ENCODE results near the gene ANKRD34A.

ANKRD34A gene

DNA sequence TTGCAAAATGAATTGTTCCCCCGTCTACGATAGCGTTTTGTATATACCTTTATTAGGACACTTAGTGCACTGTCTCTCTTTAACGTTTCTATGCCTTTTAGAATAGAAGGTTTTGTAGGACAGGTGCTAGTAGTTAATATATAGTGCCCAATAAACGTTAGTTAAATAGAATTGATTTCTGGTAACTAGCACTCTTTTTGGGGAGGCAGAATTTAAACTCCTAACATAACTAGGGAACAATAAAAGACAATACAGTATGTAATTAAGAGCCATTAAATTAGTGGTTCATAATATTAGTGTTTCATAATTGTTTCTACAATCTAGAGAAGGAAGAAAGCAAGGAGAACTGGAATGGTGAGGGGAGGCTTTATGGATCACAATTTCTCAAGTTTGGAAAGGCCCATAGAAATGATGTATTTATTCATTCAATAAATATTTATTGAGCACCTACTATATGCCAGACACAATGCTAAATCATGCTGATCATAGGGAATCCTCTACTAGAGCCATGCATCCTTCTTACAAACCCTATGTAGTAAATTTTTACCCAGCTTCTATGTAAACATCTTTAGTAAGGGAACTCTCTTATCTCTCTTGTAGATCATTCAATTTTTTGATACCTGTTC, 857 bp upstream of the ANKRD34A start:
- no peak for DNase-seq

DNA sequence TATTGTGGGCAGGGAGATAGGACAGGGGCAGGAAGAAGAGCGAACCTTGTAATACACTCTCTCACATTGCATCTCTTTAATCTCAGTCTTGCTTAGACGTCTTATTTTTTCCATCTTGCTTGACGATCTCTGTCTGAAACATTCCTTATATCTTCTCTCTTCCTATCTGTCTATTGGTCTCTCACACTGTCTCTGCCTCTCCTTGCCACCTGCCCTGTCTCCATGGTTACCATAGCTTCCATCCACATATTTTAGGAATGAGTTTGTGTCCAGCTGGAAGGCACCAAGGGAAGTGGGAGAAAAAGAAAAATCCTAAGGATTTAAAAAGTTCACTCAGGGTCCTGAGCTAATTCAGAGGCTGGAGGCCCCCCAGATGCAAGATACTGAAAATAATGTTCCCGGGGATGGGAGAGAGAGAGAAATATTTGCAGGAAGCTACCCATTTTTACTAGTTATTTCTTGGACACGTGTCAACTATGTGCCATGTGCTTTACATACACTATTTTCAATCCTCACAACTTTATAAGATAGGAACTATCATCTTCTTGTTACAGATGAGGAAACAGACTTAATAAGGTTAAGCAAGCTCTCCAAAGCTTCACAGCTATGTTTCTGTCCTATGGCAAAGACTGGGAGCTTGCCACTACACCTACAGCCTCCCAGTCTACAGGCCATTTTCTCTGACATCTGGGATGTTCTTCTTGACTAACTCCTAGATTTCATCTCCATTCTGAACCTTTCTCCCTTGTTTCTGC, 933 bp downstream of the ANKRD34A start:
- no peak for DNase-seq

DNA sequence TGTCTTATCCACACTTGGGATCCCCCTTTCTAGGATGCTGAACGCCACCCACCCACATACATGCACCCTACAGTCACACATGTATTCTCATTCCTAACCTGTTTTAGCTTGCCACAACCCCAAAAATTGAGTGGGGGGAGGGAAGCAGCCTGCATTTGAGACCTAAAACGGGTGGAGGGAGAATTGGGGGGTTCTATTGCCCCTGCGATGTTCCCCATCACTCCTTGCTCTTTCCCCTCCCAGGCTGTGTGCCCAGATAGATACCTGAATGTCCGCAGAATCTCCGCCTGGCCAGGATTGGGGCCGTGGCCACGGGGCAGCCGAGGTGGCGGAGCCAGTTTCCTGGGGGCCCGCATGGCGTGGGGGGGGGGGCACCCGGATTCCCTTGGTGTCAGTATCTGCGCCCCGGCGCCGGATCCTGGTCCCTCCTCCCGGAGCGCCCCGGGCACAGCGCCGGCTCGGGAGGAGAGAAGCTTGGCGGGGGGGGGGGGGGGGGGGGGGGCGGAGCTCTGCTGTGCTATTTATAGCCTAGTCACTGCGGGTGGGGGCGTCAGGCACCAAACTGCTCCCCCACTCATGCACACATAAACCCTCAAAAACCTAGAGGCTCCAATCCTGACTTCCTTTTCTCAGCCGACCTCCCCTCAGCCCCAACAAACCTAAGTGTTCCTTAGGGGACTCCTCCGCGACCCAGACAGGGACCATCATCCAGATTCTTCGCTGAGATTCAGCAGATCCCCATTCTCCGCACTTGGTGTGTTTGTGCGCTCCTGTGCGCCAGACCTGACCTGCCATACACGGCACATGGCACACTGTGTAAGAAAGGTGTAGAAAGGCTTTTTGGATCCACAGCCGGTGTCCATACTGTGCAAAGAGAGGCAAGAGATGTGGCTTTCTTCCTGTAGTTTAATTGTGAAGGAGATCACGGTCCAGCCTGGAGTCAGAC, 1.9 kb downstream of the ANKRD34A start:
- peak; percentile 78 for DNase-seq

DNA sequence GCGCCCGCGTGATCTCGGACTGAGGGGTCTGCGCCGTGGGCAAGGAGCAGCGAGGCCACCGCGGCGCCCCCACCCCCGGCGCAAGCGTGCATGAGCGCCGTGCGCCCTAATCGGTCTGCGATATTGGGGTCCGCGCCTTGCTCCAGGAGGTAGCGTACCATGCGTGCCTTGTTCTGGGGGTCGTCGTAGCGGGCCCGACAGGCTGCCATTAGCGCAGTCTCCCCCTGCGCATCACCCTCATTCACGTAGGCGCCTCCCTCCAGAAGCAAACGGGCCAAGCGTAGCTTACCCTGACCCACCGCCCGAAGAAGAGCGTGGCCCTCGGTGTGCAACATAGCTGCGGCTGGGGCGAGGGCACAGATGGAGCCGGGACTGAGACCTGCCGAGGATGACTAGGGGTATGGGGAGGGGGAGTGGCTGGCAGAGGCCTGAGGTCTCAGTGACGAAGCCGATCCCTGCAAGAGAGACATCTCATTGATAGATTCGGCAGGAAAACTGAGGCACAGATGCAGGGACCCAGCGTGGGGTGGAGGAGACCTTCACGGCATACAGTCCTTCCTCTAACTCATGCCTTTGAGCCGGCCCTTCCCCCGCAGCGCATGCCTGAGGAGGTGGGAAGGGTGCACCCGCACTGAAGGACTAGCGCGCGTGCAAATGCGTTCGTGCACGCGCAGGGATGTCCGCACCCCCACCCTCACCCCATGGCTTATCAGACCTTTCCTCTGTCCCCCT, 2.8 kb downstream of the ANKRD34A start:
- DNase-seq = peak; percentile 65

DNA sequence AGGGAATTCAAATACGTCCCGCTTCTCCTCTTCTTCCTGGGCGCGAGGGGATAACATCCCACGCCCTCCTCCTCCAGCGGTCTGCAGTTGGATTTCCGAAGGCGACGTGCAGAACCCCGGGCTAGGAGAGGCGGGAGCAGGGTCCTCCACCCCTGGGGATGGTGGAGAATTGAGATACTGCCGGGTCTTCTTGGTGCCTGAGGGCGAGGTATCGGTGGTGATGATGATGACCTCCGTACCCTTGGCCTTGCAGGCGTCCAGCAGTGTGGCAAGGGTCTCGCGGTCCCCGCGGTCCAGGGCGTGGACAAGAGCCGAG, 3.3 kb downstream of the ANKRD34A start:
- DNase-seq = no peak

DNA sequence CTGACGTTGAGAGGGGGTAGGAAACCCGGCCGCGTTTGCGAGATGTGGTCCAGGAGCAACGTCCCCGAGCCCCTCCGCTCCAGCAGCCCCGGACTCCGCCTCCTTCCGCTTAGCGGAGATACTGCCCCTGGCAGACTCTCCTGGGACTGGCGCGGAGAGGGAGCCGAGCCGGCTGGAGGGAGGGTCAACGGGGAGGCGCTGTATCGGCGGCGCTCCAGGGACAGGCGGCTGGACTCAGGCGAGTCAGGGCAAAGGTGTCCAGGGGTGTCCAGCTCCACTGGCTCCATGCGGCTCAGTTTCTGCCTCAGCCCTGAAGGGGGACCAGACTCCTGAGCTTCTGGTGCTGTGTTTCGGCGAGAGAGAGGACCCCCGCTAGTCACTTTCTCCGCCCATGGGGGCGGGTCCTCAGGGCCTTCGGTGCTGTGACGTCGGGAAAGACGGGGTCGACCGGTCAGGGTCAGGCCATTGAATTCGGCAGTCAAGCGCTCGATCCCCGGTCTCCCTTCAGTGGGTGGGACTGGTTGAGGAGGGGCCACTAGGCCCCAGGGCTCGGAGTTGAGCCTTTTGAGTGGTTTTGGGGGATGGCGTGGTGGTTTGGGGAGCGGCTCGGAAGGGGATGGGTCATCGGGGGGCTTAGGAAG, 3.8 kb downstream of the ANKRD34A start:
- DNase-seq = peak; percentile 87

DNA sequence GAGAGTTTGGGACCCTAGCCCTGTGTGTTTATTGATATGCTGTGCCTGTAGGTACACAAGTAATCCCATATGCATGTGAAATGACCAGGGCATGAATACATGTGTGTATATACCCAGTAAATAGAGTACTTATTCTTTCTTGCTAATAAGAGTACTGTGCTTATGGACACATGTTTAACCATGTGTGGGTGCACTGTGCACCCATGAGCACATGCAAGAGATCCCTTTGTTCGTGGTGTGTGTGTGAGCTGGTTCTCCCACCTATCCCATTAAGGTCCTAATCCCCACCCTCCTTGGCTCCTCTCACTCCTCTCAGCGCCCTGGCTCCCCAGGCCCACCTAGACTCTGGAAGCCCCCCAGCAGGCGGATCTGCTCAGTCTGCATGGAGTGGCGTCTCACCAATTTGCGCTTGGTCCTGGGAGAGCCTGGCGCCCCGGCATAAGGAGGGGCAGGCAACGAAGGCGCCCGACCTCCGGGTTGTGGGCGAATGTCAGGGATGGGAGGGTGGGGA, 4.4 kb downstream of the ANKRD34A start:
- no peak for DNase-seq

DNA sequence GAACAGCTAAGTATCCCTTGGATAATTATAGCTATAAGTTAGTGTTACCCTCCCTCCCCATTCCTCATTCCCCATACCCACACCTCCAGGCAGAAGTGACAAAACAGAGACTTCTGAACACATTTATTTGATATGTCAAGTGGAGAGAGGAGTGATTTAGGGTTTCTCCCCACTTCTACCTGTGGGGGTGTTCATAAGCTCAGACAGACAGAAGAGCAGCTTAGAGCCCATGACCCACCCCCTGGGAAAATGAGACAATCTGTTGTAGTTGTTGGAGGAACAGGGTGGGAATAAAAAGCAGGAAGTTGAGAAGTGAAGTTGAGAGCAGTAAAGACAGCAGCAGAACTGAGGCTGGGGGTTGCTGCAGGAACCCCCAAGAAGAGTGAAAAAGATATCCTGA, 5.0 kb downstream of the ANKRD34A start:
- DNase-seq = no peak

DNA sequence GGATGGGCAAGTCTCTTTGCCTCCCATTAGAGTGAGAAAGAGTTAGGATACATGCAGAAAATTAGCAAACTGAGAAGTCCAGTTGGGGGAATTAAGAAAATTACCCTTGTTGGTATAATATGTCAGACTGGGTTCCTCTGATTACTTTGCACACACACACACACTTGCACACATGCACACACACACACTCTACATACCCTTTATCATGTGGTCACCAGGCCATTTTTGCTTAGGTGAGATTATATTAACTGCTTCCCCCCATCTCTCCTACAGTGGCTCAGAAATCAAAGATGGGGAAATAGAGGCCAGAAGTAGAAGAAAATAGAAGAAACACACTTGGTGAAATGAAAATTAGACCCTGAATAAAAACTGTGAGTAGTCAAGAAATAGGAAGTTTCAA, 5.6 kb downstream of the ANKRD34A start:
- DNase-seq = no peak

DNA sequence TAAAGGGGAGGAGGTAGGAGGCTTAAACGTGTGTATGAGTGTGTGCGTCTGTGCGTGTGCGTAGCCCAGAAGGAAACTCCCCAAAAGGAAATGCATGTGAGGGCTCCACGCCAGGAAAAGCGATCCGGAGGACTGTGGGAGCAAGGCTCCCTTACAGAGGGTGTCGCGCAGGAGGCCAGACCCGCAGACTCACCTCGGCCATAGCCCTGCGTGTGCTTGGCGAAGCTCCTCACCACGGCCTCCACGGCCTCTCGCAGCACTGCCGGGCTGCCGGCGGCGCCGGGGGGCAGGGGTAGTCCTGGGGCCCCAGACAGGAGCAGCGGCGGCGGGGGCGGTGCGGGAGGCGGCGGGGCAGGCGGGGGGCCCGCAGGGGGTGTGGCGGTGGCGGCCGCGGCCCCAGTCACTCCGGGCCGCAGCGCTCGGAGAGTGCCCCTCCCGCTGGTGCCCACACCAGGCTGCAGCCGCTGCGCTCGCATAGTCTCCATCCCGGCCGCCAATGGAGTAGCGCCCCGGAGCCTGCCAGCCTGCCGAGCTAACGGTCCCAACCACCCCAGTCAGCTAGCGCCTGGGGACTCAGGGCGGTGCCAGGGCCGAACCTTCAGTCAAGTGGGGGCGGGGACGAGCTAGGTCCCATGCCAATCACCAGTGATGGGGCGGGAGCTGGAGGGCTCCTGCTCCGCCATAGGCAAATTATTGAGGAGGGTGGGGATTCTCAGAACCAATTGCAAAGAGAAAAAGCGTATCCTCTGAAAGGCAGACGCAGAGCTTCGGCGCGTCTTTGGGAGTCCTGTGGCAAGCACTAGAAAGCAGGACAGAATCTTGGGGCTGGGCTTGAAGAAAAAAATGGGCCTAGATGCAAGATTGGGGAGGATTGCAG, 6.7 kb downstream of the ANKRD34A start, which contains the start of gene LIX1L:
Gene LIX1L, minus strand, starts transcription at position 575 of the 877 bp plus-strand sequence. Its CDS starts 90 bp downstream, at position 485.
- DNase-seq = peak; percentile 97

DNA sequence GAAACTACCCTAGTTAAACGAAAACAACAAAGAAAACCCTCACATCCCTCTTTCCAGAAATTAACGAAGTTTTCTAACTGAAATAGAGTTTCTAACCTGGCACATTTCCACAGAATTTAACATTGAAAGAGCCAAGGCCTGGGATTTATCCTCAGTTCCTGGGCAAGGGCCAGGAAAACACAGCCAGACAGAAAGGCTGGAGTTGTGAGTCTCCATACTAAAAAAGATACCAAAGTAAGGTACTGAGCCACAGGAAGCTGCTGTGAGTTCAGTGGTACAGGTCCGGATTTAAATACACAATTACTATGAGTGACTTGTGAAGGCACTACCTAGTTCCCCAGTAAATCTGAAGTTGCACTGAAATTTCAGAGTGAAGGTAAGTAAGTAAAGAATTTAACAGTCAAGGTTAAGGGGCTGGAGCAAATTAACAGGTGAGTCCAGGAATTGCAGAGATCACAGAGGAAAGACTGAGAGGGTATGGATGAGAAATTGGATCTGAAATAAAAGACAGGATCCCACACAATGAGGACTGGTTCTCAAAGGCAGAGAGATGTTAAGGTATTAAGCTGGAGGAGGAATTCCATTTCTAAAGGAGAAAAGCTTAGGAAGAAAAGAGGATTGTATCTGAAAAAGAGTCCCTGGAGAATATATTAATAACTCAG, 7.5 kb downstream of the ANKRD34A start:
- DNase-seq = no peak

DNA sequence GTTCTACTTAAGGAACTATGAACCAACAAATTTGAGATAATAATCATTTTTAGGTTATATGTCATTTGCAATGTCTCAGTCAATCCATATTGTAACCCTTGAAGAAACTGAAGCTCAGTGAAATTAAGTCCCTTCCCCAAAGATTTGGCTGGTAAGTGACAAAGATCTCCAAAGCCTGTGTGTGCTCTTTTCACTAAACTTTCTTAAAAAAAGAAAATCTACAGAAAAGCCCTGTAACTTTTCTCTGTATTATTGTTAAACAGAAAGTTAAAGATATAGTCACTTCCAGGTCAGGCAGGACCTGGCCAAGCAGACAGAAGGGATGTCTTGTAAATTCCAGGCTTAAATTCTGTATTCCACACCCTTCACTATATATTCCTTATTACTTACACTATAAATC, 8.0 kb downstream of the ANKRD34A start:
- DNase-seq = no peak

DNA sequence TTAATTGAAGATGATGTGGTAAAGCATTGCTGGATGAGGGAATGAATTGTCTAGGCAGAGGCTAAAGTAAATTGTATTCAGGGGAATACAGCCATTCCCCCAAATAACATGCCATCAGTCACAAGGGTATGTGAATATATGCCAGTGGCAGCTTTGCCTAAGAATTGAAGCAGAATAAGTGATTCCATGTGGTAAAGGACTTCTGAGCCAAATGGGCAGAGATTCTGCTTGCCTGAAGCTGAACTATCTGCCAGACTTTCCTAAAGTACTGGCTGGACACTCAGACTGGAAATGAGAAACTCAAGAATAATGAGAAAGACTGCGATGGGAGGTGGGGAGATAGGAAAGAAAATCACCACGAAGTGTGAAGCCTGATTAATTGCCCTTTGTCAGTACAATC, 8.9 kb downstream of the ANKRD34A start:
- no peak for DNase-seq

DNA sequence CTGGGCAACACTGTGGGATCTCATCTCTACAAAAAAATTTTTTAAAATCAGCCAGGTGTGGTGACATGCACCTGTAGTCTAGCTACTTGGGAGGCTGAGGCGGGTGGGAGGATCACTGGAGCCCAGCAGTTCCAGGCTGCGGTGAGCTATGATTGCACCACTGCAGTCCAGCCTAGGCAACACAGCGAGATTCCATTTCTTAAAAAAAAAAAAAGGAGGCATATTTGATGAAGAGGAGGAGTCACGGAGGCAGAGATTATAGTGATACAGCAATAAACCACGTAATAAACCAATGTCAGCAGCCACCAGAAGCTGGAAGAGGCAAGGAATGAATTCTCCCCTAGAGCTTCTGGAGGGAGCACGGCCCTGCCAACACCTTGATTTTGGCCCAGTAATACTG, 10.5 kb downstream of the ANKRD34A start:
- DNase-seq = no peak

DNA sequence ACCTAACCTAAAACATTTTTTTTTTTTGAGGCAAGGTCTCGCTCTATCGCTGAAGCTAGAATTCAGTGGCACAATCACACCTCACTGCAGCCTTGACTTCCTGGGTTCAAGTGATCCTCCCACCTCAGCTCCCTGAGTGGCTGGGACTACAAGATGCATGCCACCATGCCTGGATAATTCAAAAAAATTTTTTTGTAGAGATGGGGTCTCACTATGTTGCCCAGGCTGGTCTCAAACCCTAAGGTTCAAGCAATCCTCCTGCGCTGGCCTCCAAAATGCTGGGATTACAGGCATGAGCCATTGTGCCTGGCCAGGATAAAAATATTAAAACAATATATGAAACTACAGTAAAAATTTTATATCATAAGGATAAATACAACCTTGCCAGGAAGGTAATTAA, 11.5 kb downstream of the ANKRD34A start:
- no peak for DNase-seq

DNA sequence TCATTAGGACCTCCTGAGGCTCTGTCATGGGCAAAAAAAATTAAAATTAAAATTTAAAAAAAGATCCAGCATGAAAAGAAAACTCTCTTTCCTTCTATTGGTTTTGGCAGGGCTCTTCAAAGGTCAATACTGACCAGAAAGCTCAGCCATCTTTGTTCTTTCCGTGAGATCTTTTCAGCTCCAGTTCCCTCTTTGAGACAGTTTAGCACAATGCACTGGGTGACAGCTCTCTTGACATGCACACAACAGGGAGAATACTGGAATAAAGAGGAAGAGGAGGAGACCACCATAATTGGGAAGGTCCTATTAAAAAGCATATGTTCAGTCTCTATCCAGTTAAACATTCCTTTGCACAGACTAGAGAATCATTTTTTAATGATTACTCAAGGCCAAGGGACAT, 12.8 kb downstream of the ANKRD34A start:
- no peak for DNase-seq

DNA sequence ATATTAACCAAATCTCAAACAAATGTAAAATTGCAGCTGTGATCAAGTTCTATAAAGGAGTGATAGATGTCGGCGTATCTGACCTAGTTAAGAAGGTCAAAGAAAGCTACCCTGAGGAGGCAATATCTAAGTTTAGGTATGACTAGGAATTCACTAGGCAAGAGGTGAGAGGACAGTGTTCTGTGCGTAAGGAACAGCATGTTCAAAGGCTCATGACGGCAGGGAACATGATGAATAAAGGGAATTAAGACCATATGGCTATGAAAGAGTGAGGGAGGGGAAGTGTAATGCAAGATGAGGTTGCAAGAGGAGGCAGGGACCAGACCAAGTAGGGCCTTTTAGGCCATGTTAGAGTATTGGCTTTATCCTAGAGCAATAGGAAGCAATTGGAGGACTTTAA, 15.2 kb downstream of the ANKRD34A start:
- DNase-seq = no peak

DNA sequence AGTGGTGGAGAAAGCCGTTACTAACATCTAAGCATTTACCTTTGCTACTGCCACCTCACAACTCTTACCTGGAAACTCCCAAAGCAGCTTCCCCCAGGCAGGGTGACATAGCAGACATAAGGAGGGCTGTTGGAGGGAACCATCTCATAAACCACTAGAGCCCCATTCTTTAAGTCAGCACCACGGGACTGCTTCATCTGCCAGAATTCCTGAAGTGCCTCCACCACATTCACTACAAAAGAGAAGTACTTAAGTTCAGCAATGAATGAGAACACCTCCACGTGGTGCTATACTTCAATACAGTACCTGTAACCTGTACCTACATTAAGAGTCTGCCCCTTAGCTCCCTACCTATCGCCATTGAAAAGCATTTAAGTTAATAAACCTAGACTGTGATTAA, 16.8 kb downstream of the ANKRD34A start:
- DNase-seq = no peak

DNA sequence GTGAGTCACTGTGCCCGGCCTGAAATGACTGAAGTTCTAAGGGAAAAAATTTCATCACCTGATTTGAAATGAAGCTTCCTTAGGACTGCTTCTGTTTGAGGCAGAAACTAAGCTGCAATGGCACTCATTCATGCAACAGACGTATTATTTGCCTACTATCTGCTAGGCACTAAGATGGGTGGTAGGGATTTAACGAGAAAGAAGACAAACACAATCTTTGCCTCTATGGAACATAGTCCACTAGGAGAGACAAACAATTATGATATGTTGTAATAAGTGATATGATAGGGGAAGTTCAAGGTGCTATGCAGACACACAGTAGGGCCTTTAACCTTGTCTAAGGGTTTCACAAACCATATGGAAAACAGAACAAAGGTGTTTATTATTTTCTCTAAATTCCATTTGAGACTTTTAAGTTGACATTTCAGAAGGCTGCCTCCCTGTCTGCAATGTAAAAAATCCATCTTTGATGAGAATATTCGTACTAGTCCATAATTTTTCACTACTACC, 17.8 kb downstream of the ANKRD34A start:
- no peak for DNase-seq

DNA sequence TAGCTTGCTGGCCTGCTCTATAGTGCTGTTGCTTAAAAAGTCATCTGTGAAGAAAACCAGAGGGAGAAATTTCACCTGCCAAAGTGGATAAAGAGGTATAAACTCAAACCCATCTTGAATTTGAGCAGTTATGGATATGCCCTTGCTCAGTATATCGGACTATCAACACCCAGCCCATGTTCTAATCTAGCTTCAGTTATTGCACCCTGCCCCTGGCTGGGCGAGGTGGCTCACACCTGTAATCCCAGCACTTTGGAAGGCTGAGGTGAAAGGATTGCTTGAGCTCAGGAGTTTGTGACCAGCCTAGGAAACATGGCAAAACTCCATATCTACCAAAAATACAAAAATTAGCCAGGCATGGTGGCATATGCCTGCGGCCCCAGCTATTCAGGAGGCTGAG, 19.8 kb downstream of the ANKRD34A start:
- no peak for DNase-seq
